KBM-7 (cell line): ENCODE results near the gene STK17B.

Experiments used
- DNase-seq: peaks from one replicate; pipeline ENCODE4 v3.0.0-alpha.2; 2015
- in situ Hi-C: fragments of 300-500 bp; cut with MboI; formaldehyde crosslinking; loops from 2 replicates; pipeline ENCODE4 v1.14.3; 2020; ENCODE audit warnings: low sequenced_read_pairs, low pct_unique_long_range_greater_than_20kb, mixed read lengths

The STK17B gene

DNA sequence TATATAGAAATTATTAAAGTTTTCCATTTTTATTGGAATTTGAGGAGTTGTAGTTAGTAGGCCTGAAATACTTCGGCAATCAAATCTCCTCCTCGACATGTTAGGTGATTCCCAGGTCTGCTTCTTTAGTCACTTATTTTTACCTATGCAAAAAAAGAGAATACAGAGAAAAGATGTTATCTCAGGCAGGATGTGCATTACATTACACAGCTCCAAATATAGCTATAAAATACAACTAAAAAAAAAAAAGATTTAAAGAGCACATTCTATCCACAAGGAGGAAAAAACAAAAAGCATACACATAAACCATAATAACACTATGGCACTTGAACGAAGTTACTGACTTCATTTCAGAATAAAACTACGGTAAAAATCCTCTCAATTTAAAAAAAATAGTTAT, 8.1 kb downstream of the STK17B start:
- DNase-seq, result no peak
- in situ Hi-C loops, result no loop called here

GRCh38 chr2:196162586-196163175, 8.7 kb downstream of the STK17B start:
- in situ Hi-C loops, result no loop called here
- no peak for DNase-seq

DNA sequence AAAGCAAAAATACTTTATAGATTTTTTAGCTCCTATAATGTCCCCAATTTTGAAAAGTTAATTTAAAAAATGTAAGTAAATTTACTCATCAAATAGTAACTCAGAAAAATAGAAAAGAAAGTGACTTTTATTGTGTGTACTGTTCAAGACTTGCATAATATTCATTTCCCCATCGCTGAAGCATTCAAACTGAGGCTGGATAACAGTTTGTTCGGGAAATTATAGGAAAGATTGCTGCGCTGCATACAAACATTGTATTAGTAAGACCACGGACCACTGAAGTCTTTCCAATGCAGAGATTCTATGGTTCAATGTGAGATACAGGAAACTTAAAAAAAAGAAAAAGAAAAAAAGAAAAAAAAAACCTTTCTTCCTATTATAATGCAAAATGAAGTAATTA, 10.4 kb downstream of the STK17B start:
- no peak for DNase-seq
- in situ Hi-C loops, result no loop called here

- DNase-seq, result peak; percentile 98
- in situ Hi-C loops, result no loop called here
Measured at GRCh38 chr2:196160101-196160500, 11.3 kb downstream of the STK17B start.

DNA sequence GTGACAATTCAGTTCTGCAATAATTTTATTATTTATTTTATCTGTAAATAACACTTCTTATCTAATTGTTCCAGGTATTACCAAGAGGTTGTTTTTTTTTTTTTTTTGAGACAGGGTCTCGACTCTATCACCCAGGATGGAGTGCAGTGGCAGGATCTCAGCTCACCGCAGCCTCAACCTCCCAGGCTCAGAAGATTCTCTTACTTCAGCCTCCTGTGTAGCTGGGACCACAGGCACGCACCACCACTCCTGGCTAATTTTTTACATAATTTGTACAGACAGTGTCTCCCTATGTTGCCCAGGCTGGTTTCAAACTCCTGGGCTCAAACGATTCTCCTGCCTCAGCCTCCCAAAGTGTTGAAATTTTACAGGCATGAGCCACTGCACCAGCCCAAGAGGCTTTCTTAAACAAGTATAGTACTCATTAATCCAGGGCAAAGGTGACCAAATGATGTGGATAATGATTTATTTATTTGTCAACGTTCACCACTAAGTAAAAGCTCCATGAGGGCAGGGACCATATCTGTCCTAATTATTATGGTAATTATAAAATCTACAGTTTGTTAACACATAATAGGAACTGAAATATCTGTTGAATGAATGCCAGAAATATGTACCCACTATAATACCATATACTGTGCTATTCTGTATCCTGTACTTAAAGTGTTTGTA, 12.0 kb downstream of the STK17B start:
- in situ Hi-C loops, result no loop called here
- no peak for DNase-seq

GRCh38 chr2:196155575-196155974, 15.8 kb downstream of the STK17B start:
- in situ Hi-C loops, result no loop called here
- no peak for DNase-seq

DNA sequence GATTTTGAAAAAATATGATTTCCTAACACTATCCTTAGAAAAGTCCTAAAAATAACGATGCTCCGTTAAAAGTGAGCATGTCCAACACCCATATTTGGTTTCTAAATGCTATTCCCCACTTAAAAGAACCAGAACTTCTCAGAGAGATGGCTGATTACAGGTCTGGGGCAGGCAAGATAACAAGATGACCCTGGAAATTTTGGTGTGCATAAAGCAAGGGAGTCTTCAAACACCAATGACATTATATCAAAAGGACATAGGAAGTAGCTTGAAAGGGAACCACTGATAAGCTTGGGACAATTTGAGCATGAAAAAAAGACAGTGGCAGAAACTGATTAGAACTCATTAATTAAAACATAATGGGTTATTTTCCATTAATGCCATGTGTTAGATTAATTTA, 17.9 kb downstream of the STK17B start:
- in situ Hi-C loops, result no loop called here
- no peak for DNase-seq

DNA sequence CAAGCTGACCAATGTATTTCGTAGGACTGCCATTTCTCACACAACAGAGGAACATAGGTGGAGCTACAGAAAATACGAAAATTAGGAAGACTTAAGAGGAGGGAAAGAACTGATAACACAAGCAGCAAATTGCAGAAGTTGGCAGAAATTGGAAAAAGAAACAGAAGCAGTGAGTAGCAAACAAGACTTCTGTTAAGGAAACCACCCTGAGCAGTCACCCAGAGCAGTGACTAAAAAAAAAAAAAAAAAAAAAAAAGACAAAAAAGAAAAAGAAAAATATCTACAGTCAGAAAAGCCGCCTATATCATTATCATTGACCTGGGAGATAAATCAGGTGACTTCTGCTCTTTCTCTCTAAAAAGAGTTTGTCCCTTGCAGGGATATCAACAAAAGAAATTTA, 21.4 kb downstream of the STK17B start:
- in situ Hi-C loops, result no loop called here
- DNase-seq, result peak; percentile 75

- DNase-seq, result no peak
- in situ Hi-C loops, result no loop called here
Measured at GRCh38 chr2:196148736-196149135, 22.6 kb downstream of the STK17B start.

DNA sequence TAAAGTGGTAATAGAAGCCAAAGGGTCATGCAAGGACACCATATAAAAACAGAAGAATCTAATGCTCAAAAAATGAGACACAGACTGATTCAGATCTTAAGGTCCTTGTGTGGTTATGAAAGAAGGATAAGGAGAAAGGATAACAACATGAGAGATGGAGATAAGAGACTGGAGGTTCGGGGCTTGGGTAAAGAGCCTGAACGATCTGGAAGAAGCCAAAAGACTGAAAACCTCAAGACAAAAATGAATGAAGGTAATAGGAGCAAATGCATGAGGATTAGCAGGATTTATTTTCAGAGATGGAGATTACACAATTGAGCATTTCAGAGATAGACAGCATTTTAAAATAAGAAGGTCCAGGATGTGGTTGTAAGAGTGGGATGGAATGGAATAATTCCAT, 26.1 kb downstream of the STK17B start:
- DNase-seq, result no peak
- in situ Hi-C loops, result no loop called here

- DNase-seq, result no peak
- in situ Hi-C loops, result no loop called here
Measured at GRCh38 chr2:196144513-196145126, 26.8 kb downstream of the STK17B start.

DNA sequence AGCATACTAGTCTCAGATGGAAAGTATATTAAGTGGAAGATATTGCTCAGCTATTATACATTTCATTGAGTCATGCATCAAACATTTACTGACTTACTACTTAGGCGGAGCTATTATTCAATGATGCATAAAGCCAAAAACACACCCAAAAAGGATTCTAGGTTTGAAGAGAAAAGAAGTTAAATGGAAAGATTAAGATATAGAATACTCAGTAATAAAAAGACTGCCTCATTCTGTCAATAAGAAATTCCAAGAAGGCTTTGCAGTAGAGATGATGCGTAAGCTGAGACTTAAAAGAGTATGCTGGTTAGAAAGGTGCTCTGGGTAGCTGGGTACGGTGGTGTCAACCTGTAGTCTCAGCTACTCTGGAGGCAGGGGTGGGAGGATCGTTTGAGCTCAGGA, 27.6 kb downstream of the STK17B start:
- no peak for DNase-seq
- in situ Hi-C loops, result no loop called here

DNA sequence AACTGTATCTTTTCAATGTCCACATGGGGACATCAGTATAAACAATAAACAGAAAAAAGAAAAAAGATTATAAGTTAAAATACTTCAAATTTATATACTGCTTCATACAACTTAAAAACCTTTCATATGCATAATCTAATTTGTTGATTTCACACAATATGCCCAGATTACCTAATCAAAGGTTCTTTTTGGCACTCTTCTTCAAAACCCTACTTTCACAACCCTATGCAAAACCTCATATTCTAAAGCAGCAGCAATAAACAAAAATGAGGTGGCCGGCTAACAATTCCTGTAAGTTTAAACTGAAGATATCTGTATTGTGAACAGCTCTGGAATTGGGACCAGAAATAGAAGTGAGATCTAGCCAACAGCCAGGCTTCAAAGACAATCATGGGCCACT, 28.6 kb downstream of the STK17B start:
- in situ Hi-C loops, result no loop called here

GRCh38 chr2:196140213-196140612, 31.2 kb downstream of the STK17B start:
- no peak for DNase-seq
- in situ Hi-C loops, result no loop called here

More for the DNA sequence above, 28.6 kb downstream of the STK17B start:
- DNase-seq, result no peak

DNA sequence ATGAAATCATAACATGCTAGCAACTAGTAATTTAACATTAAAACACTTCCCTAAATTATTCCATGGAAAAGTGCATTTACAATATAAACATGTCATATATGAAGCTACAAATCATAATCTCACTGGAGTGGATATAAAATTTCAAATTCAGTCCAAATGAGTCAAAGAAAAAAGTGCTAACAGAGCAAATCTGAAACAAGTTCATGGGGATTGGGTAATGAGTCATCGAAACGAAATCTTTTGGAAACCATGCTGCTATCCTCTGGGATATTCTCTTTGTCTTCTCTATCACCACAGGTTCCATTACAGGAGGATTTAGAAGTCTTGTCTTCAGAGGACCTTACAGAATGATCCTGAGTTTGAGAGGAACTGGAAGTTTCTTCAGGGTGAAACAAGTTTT, 34.1 kb downstream of the STK17B start:
- DNase-seq, result no peak
- in situ Hi-C loops, result no loop called here

GRCh38 chr2:196136151-196136550, 35.2 kb downstream of the STK17B start:
- in situ Hi-C loops, result no loop called here
- no peak for DNase-seq

- in situ Hi-C loops, result no loop called here
- DNase-seq, result peak; percentile 25
Measured at GRCh38 chr2:196131949-196132925, 39.1 kb downstream of the STK17B start.

- in situ Hi-C loops, result no loop called here
- DNase-seq, result peak; percentile 97
Measured at GRCh38 chr2:196131384-196131937, 39.9 kb downstream of the STK17B start.

- in situ Hi-C loops, result no loop called here
- no peak for DNase-seq
Measured at GRCh38 chr2:196130039-196130825, 41.1 kb downstream of the STK17B start.
